ENCODE measurements around the gene SNW1. TPM values are rescaled to one million over a fixed set of nuclear protein-coding genes. Genes with fewer than 3 reads are reported as not detected.
"Not testable (repeated sequence)": the region's sequence is repeated elsewhere in the genome, so short reads cannot be mapped to it uniquely, and the experiment has no call there.

The SNW1 gene
- total and polyA plus RNA-seq, 3 donors from 2014 or later, result 58.7 to 110 (median 64.7) TPM

DNA sequence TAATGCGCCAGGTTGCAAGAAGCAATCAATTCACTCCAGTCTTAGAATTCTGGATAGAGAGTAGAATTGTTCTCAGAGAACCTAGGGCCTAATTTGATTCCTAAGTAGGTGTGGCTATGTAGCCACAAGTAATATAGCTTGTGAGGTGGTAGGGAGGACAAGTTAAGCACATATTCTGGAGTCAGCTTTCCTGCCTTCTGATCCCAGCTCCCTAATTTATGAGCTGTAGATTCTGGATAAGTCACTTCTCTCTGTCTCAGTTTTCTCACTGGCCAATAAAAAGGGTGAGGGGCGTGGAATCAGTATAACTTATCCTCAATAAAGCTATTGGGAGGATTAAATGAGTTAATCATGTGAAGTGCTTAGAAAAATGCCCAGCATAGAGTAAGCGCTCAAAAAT lies 3.0 kb upstream of the SNW1 start:
- no peak overlapping the region for H3K4me3 ChIP-seq
- intact Hi-C loops (cut with DNase I; ENCODE audit: low total_unique reads), result no loop called here
- WGBS, 2 donors, result 84 to 97% methylated on average over 3 of the region's 3 CpGs
- H3K27ac ChIP-seq, result no peak overlapping the region
- TF ChIP-seq, protein P1, sequence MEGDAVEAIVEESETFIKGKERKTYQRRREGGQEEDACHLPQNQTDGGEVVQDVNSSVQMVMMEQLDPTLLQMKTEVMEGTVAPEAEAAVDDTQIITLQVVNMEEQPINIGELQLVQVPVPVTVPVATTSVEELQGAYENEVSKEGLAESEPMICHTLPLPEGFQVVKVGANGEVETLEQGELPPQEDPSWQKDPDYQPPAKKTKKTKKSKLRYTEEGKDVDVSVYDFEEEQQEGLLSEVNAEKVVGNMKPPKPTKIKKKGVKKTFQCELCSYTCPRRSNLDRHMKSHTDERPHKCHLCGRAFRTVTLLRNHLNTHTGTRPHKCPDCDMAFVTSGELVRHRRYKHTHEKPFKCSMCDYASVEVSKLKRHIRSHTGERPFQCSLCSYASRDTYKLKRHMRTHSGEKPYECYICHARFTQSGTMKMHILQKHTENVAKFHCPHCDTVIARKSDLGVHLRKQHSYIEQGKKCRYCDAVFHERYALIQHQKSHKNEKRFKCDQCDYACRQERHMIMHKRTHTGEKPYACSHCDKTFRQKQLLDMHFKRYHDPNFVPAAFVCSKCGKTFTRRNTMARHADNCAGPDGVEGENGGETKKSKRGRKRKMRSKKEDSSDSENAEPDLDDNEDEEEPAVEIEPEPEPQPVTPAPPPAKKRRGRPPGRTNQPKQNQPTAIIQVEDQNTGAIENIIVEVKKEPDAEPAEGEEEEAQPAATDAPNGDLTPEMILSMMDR (IDR thresholded peaks at IDR 0.05), result no peak
- no peak for TF ChIP-seq POLR2A (IDR thresholded peaks at IDR 0.05)
- H3K9me3 ChIP-seq, result no peaks in the 10 kb centered on the region
- H3K36me3 ChIP-seq (ENCODE audit: low read depth, missing control alignments), result no peaks in the 10 kb centered on the region
- H3K4me1 ChIP-seq, result no peaks in the 10 kb centered on the region
- no peak for DNase-seq
- no peaks in the 10 kb centered on the region for H3K27me3 ChIP-seq

DNA sequence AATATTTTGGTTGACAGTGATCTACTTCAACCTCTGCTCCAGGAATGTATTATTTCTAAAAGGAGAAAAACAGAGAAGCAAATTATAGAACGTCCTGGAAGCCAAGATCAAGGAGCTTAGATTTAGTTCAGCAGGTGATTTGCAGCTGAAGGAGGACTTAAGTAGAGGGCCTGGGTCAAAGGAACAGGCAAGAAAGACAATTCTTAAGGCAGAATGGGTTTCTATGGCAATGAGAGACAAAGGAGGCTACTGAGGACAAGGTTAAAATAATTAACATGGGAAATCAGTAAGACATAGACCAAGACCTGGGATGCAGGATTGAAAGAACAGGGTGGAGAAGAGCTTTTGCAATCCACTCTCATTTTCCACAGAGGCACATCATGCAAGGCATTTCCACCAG lies 2.4 kb upstream of the SNW1 start:
- no peak for DNase-seq
- 38 to 50% methylated on average over 1 of the region's 1 CpG for WGBS, 2 donors
- intact Hi-C loops (cut with DNase I; ENCODE audit: low total_unique reads), result no loop called here
- no peak overlapping the region for H3K4me3 ChIP-seq
- peaks cover 2% of the 10 kb centered on the region for H3K4me1 ChIP-seq
- no peak overlapping the region for H3K27ac ChIP-seq
- H3K9me3 ChIP-seq, result no peaks in the 10 kb centered on the region
- H3K27me3 ChIP-seq, result no peaks in the 10 kb centered on the region
- no peaks in the 10 kb centered on the region for H3K36me3 ChIP-seq (ENCODE audit: low read depth, missing control alignments)
- no peak for TF ChIP-seq POLR2A (IDR thresholded peaks at IDR 0.05)
- TF ChIP-seq, protein P1 (IDR thresholded peaks at IDR 0.05), result no peak

DNA sequence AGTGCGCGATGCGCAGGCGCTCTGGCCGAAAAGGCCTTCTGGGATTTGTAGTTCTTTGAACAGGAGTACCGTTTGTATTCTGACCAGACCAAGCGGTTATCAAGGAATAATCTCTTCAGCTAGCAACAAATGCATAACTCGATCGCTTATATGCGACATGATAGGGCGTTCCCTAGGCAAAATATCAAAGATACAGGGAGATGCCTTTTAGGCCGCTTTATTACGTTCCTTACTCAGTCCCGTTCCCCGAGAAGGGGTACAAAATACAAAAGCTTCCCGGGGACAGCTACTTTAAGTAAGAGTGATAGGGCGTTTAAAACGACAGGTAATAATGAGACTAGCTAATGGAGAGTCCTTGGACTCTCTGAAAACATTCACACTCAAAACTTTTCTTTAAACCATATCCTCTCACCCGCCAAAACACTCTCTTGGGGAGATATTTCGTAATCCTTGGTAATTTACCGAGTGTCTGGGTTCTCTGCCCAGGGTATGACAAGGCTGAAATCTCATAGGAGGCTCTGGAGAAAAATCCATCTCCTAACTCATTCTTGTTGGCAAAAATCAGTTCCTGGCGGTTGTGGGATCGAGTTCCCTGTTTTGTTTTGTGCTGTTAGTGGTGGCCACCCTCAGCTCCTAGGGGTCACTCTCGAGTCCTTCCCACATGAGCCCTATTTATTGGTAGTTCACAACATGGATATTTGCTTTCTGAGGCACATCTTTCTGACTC lies 412 bp upstream of the SNW1 start:
- Histone ChIP-seq H3K27ac (peak overlapping the region; percentile 94 to 95), H3K9me3 (no peaks in the 10 kb centered on the region), H3K4me3 (peak overlapping the region; percentile 87 to 98), H3K36me3 (ENCODE audit: low read depth, missing control alignments) (no peaks in the 10 kb centered on the region), H3K4me1 (peaks cover 2% of the 10 kb centered on the region), H3K27me3 (no peaks in the 10 kb centered on the region)
- no peak for TF ChIP-seq POLR2A (IDR thresholded peaks at IDR 0.05)
- WGBS, 2 donors, result 1 to 4% methylated on average over 23 to 24 of the region's 24 CpGs
- intact Hi-C loops (cut with DNase I; ENCODE audit: low total_unique reads), result no loop called here
- DNase-seq, result peak; percentile 69

DNA sequence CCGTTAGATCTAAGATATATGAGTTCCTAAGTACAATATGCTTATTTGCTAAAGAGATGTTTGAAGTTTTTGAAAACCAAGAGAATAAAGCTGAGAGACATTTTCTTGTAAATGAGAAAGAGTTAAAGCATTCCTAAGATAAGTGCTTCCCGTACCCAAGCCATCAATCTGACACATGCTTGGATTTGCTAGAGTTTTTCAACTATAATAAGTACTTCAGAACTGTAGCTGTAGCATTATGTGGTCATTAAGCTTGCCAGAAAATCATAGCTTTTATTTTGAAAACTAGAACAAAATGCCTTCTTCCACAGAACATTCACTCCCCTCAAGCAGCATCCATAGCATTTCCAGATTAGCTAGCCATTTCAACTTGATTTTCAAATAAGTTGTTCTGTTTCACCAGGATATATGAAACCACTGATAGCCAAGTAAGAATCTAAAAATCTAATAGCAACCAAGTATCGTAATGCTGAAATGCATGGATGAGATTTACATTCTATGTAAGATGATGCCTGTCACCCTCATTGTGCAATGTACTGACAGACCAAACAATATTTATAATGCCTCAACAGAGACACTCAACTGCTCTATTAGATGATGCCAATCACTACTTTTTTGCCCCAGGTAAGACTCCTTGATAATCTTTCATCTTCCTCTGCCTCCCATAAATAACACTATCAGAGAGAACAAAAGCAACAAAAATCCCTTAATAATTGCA lies 8.0 kb downstream of the SNW1 start:
- Histone ChIP-seq H3K4me3 (no peak overlapping the region), H3K4me1 (no peaks in the 10 kb centered on the region), H3K27me3 (no peaks in the 10 kb centered on the region), H3K9me3 (no peaks in the 10 kb centered on the region), H3K27ac (no peak overlapping the region), H3K36me3 (ENCODE audit: low read depth, missing control alignments) (no peaks in the 10 kb centered on the region)
- 61 to 71% methylated on average over 3 of the region's 3 CpGs for WGBS, 2 donors
- TF ChIP-seq POLR2A (IDR thresholded peaks at IDR 0.05), result no peak
- TF ChIP-seq, protein P1 (IDR thresholded peaks at IDR 0.05), result no peak
- intact Hi-C loops (cut with DNase I; ENCODE audit: low total_unique reads), result no loop called here
- no peak for DNase-seq

DNA sequence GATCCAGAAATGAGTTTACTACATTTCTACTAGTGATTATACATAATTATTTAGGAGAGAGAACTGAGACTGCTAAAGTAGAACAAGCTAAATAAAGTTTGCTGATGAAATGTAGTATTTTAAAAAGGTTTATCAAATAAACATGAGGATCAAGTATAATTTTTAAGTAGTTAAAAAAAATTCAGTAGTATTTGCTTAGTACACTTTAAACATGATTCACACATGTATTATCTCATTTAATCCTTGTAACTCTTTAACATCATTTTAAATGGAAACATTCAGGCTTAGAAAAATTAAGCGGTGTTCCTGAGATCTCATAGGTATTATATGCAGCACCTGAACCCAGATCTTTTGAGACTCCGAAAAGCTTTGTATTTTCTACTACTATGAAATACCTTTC lies 8.7 kb downstream of the SNW1 start:
- no peaks in the 10 kb centered on the region for H3K9me3 ChIP-seq
- no peak overlapping the region for H3K4me3 ChIP-seq
- no peaks in the 10 kb centered on the region for H3K4me1 ChIP-seq
- H3K27me3 ChIP-seq, result no peaks in the 10 kb centered on the region
- no peak for TF ChIP-seq POLR2A (IDR thresholded peaks at IDR 0.05)
- TF ChIP-seq, protein P1 (IDR thresholded peaks at IDR 0.05), result no peak
- no peak overlapping the region for H3K27ac ChIP-seq
- no peak for DNase-seq
- intact Hi-C loops (cut with DNase I; ENCODE audit: low total_unique reads), result no loop called here
- H3K36me3 ChIP-seq (ENCODE audit: low read depth, missing control alignments), result no peaks in the 10 kb centered on the region
- WGBS, 2 donors, result 90 to 96% methylated on average over 2 of the region's 2 CpGs

DNA sequence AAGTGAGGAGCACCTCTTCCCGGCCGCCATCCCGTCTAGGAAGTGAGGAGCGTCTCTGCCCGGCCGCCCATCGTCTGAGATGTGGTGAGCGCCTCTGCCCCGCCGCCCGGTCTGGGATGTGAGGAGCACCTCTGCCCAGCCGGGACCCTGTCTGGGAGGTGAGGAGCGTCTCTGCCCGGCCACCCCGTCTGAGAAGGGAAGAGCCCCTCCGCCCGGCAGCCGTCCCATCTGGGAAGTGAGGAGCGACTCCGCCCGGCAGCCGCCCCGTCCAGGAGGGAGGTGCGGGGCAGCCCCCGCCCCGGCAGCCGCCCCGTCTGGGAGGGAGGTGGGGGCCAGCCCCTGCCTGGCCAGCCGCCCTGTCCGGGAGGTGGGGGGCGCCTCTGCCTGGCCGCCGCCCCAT lies 13.5 kb downstream of the SNW1 start:
- H3K9me3 ChIP-seq; H3K27me3 ChIP-seq; H3K4me1 ChIP-seq; intact Hi-C loops (cut with DNase I; ENCODE audit: low total_unique reads); H3K27ac ChIP-seq; H3K36me3 ChIP-seq (ENCODE audit: low read depth, missing control alignments); H3K4me3 ChIP-seq; DNase-seq: not testable (repeated sequence)
- WGBS, 2 donors, result 78 to 83% methylated on average over 11 to 28 of the region's 33 CpGs

All from testis (tissue), 3 donors.